Adipose tissue (tissue), 3 donors: ENCODE data around the gene IL13. TPM values are rescaled to one million over a fixed set of nuclear protein-coding genes. Genes with fewer than 3 reads are reported as not detected.

Experiments
- H3K27ac ChIP-seq: one replicate; pipeline ENCODE4 v1.5.1; 2013; ENCODE audit warnings: low read depth, low read length
- WGBS, 3 donors: extraction: QIAGEN DNeasy Blood & Tissue Kit; methylation state at CpG; one replicate each; pipeline ENCODE4 v1.1.7; 2013; 5-methylcytosine and 5-hydroxymethylcytosine counted together
- polyA plus RNA-seq, 3 donors: library from polyadenylated mRNA; stranded (reverse); fragments of 200-250 nt; gene quantifications; one replicate each; pipeline ENCODE4 v1.2.3, GENCODE V29; 2013
- donor health status: healthy with polysubstance abuse.
- donor health status: Bipolar disorder and iron deficiency.
- donor health status: healthy.

Gene IL13
- polyA plus RNA-seq, 3 donors: 1.2 to 1.3 TPM; not detected in 1

- 70 to 85% (median 84%) methylated on average over 22 of the region's 22 CpGs for WGBS, 3 donors
- no peak overlapping the region for H3K27ac ChIP-seq
Observed at GRCh38 chr5:132667761-132668705, 10.1 kb downstream of the IL13 start.

DNA sequence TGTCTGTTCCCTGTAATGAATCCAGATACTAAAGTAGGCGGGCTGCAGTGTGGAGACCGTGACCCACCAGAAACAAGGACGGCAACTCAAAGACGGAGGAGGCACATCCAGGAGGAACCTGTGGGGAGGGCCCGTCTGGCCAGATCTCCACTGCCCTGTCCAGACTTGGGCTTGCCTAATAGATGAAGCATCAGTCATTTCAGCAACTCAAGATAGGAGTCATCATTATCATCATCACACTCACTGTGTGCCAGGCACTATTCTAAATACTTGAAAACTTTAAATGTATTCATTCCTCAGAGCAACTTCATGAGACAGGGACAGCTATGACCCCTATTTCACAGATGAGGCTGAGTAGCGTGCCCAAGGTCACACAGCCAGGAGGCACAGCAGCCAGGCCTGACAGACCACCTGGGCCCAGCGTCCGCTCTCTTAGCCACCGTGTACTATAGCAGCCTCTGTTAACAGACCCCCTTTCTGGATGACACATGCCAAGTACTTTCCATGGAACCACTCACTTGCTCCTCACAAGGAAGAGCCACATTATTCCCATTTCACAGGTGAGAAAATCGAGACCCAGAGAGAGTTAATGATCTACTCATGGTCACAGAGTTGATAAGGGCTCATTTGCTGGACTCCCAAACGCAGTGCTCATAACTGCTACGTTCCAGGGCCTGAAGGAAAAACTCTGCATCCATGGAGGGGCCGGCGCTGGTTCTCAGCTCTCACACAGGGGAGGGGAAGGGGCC, 10.9 kb downstream of the IL13 start:
- H3K27ac ChIP-seq: no peak overlapping the region
- 87 to 90% (median 87%) methylated on average over 14 of the region's 14 CpGs for WGBS, 3 donors

DNA sequence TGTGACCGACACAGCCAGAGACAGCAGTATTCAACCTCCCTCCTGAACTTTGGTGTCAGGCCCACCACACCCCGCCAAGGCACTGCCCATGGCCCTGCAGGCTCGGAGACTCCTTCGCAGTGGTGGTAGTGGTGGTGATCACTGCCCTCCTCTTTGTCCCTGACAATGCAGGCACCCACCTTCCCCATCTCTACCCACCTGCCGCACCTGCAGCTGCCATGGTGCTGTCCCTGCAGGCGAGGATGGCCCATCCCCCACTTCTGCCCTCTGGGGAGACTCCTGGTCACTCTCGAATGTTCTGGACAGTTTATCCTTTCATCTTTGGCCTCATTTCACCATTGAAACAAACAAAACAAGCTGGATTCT, 11.5 kb downstream of the IL13 start:
- no peak overlapping the region for H3K27ac ChIP-seq
- 84 to 92% (median 90%) methylated on average over 7 of the region's 7 CpGs for WGBS, 3 donors

GRCh38 chr5:132669966-132670882, 12.3 kb downstream of the IL13 start:
- WGBS, 3 donors: 86 to 93% (median 90%) methylated on average over 16 of the region's 16 CpGs
- H3K27ac ChIP-seq: no peak overlapping the region

DNA sequence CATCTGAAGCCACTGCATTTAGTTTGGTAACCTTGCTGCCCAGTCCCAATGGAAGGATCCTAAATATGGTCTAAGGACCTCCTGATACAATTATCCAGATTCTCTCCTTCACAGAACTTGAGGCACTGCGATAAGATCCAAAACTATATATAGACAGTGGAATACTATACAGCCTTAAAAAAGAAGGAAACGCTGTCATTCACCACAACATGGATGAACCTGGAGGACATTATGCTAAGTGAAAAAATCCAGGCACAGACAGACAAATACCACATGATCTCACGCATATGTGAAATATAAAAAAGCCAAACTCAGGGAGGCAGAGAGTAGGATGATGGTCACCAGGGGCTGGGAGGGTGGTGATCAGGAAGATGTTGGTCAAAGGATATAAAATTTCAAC, 13.0 kb downstream of the IL13 start:
- 94 to 97% (median 96%) methylated on average over 3 of the region's 3 CpGs for WGBS, 3 donors
- no peak overlapping the region for H3K27ac ChIP-seq

GRCh38 chr5:132673488-132673887, 15.5 kb downstream of the IL13 start:
- WGBS, 3 donors: 78 to 88% (median 80%) methylated on average over 1 of the region's 1 CpG
- no peak overlapping the region for H3K27ac ChIP-seq

DNA sequence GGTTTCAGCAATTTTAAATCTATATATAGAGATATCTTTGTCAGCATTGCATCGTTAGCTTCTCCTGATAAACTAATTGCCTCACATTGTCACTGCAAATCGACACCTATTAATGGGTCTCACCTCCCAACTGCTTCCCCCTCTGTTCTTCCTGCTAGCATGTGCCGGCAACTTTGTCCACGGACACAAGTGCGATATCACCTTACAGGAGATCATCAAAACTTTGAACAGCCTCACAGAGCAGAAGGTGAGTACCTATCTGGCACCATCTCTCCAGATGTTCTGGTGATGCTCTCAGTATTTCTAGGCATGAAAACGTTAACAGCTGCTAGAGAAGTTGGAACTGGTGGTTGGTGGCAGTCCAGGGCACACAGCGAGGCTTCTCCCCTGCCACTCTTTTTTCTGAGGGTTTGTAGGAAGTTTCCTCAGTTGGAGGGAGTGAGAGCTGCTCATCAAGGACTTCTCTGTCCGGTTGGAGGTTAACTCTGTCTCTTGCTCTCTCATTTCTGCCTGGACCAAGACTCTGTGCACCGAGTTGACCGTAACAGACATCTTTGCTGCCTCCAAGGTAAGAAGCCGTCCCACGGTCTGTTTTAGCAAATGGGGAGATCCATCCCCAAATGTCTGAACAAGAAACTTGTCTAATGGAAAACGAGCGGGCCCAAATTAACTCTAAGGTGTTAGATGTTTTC, 16.1 kb downstream of the IL13 start, which contains the start of gene IL4:
IL4 (plus strand) TSS at position 51 of the 692 bp plus-strand sequence; CDS start at position 113, 62 bp downstream.
- no peak within 1 kb of the TSS for H3K27ac ChIP-seq
- WGBS, 3 donors: 83 to 85% (median 84%) methylated on average over 14 of the region's 14 CpGs

GRCh38 chr5:132674671-132675506, 16.9 kb downstream of the IL13 start:
- H3K27ac ChIP-seq: no peak overlapping the region
- 71 to 80% (median 76%) methylated on average over 13 of the region's 13 CpGs for WGBS, 3 donors

DNA sequence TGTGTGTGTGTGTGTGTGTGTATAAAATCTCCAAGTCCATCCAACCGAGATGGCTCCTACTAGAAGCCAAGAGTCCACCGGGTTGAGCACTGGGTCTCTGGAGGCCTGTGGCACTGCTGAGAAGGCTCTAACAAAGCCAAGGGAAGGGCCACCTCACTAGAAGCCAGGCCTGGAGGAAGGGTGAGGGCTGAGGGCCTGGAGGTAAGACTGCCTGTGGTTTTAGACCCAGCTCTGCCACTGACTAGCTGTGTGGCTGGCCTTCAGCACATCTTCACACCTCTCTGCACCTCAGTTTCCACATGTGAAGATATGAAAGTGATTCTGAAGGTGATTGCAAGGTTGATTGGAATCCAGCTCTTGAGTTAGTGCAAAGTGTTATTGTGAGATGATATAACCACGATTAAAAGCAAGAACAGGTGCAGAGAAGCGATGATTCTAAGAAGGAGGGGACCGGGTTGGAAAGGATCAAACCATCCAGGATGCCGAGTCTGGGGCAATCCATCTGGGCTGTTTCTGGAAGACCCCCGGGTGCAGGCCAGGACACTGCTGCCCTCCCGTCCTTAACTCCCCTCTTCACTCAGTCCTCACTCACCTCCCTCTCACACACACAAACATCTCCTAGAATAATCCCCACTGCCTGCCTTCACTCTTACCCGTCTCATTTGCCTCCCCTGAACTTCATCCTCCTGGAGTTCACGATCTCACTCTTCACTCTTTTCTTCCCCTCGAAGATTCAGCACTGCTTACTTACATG, 18.1 kb downstream of the IL13 start:
- H3K27ac ChIP-seq: no peak overlapping the region
- WGBS, 3 donors: 89 to 94% (median 94%) methylated on average over 11 of the region's 11 CpGs

DNA sequence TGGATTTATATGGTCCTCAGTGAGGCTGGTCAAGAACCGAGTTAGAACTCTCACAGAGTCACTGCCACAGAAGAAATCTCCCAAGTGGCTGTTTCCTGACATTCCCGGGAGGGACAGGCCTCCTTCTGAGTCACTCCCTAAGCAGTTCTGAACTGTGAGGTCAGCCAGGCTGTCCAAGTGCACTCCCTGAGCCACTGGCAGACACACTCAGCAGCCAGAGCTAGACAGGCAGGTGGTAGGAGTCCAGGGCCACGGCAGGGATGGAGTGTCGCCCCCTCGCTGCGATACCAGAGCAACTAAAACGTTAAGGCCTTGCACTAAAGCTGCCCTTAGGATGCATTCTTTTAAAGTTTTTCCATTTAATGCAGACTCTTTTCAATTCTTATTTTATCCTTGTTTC, 19.2 kb downstream of the IL13 start:
- WGBS, 3 donors: 55 to 64% (median 60%) methylated on average over 7 of the region's 7 CpGs

GRCh38 chr5:132677682-132678400, 19.9 kb downstream of the IL13 start:
- WGBS, 3 donors: 85 to 92% (median 91%) methylated on average over 15 of the region's 15 CpGs
- no peak overlapping the region for H3K27ac ChIP-seq

More for the DNA sequence above, 19.2 kb downstream of the IL13 start:
- no peak overlapping the region for H3K27ac ChIP-seq

DNA sequence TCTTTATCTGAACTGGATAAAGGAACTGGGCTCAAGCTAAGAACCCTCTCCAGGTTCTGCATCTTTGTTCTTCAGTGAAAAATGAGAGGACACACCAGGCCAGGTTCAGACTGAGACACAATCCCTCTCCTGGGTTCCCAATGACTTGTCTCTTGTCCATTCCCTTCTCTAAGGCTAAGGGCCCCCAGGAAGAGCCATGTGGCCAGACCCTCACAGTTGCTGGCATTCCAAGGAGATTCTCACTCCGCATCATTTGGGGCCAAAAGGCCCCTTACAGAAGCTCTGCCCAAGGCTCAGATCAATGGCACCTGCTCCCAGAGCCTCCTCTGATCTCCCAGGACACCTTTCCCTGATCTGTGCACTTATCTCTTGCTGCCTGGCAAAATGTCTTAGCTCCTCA, 20.8 kb downstream of the IL13 start:
- H3K27ac ChIP-seq: no peak overlapping the region
- WGBS, 3 donors: 81 to 97% (median 86%) methylated on average over 1 of the region's 1 CpG

GRCh38 chr5:132679166-132679565, 21.2 kb downstream of the IL13 start:
- WGBS, 3 donors: 90 to 95% (median 92%) methylated on average over 7 of the region's 7 CpGs
- no peak overlapping the region for H3K27ac ChIP-seq

DNA sequence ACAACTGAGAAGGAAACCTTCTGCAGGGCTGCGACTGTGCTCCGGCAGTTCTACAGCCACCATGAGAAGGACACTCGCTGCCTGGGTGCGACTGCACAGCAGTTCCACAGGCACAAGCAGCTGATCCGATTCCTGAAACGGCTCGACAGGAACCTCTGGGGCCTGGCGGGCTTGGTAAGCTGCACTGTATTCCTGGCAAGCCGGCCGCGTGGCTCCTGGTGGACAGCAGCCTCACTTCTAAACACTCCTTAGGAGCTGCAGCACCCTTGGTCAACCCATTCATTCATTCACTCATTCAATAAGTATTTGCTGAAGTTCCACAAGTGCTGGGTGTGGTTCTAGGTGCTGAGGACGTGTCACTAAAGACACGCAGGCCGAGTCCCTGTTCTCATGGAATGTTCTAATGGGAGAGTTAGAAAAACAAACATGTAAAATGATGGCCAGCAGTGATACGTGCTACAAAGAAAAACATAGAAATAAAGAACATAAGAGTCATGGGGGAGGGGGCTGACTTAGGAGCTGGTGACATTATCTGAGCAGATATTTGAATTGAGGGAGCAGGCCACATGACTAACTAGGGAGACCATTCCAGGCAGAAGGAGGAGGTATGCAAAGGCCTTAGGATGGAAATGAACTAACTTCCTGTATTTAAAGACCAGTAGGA, 21.9 kb downstream of the IL13 start:
- H3K27ac ChIP-seq: no peak overlapping the region
- WGBS, 3 donors: 94 to 95% (median 94%) methylated on average over 15 of the region's 15 CpGs

- WGBS, 3 donors: 83 to 95% (median 93%) methylated on average over 8 of the region's 8 CpGs
Observed at GRCh38 chr5:132680780-132681475, 23.0 kb downstream of the IL13 start.

More at GRCh38 chr5:132680780-132681475, 23.0 kb downstream of the IL13 start:
- no peak overlapping the region for H3K27ac ChIP-seq
